ENCODE results near the gene SNAPC3.
A peak's percentile ranks its signal among the peaks of the same experiment; 100 is the strongest.

SNAPC3 gene

DNA sequence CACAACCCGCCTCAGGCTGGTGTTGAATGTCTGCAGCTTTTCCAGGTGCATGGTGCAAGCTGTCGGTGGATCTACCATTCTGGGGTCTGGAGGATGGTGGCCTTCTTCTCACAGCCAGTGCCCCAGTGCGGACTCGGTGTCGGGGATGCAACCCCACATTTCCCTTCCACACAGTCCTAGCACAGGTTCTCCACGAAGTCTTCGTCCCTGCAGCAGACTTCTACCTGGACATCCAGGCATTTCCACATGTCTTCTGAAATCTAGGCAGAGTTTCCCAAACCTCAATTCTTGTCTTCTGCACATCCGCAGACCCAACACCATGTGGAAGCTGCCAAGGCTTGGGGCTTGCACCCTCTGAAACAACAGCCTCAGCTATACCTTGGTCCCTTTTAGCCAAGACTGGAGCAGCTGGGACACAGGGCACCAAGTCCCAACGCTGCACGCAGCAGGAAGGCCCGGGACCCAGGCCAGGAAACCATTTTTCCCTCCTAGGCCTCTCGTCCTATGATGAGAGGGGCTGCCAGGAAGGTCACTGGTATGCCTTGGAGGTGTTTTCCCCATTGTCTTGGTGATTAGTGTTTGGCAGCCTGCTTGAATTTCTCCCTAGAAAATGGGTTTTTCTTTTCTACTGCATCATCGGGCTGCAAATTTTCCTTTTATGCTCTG is 69.9 kb downstream of the SNAPC3 start:
- DNase-seq (ENCODE audit: low spot score) = no peak

DNA sequence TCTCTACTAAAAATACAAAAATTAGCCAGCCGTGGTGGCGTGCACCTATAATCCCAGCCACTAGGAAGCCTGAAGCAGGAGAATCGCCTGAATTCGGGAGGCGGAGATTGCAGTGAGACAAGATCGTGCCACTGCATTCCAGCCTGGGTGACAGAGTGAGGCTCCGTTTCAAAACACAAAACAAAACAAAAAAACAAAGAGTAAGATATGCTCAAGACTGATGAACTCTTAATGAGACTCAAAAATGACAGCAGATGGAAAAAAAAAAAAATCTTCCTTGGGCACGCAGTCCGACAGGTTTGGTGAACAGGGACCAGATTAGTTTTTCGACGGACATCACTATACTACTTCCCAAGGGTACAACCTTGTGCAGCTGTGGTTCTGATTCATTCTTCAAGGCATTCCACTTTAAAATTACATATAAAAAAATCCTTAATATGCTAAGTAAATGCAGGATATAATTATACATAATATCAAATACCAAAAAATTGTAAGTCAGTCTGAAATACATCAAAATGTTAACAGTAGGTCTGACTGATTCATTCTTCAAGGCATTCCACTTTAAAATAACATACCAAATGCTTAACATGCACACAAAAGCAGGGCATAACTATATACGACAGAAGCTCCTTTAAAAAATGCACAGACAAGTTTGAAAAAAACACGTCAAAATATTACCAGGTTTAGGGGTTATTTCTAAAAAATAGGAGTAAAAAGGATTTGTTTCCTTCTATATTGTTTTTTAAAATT is 75.7 kb downstream of the SNAPC3 start:
- DNase-seq (ENCODE audit: low spot score) = no peak

DNA sequence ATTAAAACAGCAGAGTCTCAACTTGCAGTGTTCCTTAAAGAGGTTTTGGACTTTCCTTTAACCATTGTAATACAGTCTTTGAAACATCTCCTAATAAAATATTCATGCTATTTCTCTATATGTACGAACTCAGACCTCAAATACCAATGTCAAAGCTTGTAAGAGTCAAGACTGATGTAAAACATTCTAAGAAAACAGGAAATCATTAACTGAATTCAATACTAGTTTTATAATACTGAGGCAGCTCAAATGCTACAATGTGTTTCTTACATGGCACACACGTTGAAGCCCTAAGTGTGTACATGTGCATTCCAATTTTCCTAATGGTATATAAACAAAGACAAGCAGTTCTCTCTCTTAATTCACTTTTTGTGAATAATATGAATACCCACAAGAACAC is 76.5 kb downstream of the SNAPC3 start:
- no peak for DNase-seq (ENCODE audit: low spot score)

DNA sequence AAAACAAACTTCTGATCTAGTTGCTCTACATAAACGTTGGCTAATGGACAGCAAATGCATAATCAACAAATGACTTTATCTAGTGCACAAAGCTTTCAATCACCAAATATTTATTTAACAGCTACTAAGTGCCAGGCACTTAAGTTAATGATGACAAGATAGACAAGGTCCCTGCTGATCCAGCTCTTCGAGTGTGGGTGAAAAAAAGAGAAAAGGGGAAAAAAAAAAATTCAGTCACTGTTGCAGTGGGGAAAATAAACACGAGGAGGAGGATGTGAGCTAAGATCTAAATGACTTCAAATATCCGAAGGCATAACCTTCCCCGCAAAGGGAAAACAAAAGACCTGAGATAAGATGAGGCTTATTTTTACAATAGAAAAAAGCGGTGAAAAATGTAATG is 78.5 kb downstream of the SNAPC3 start:
- no peak for DNase-seq (ENCODE audit: low spot score)

DNA sequence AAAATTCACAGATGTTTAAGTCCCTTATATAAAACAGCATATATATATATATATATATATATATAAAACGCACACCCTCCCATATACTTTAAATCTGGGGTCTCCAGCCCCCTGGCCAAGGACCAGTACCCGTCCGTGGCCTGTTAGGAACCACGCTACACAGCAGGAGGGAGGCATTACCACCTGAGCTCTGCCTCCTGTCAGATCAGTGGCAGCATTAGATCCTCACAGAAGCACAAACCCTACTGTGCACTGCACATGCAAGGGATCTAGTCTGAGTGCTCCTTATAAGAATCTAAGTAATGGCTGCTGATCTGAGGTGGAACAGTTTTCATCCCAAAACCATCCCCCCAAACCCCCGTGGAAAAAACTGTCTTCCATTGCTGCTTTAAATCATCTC is 79.1 kb downstream of the SNAPC3 start:
- no peak for DNase-seq (ENCODE audit: low spot score)

DNA sequence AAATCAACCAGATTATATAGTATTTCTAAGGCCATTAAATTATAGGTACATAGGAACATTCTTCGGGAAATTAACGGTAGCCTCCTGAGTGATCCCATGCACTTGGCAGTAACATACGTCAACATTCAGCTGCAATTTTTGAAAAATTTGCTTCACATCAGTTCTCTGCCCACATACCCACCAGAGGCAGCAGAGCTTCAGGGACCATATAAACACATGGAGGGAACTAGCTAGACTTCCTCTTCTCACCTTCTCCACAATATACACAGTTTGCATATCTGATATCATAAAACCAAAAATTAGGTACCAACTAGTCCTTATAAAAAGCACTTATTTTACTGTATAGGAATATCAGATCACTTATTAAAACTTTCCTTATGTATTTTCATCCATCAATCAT is 83.2 kb downstream of the SNAPC3 start:
- DNase-seq (ENCODE audit: low spot score) = no peak

DNA sequence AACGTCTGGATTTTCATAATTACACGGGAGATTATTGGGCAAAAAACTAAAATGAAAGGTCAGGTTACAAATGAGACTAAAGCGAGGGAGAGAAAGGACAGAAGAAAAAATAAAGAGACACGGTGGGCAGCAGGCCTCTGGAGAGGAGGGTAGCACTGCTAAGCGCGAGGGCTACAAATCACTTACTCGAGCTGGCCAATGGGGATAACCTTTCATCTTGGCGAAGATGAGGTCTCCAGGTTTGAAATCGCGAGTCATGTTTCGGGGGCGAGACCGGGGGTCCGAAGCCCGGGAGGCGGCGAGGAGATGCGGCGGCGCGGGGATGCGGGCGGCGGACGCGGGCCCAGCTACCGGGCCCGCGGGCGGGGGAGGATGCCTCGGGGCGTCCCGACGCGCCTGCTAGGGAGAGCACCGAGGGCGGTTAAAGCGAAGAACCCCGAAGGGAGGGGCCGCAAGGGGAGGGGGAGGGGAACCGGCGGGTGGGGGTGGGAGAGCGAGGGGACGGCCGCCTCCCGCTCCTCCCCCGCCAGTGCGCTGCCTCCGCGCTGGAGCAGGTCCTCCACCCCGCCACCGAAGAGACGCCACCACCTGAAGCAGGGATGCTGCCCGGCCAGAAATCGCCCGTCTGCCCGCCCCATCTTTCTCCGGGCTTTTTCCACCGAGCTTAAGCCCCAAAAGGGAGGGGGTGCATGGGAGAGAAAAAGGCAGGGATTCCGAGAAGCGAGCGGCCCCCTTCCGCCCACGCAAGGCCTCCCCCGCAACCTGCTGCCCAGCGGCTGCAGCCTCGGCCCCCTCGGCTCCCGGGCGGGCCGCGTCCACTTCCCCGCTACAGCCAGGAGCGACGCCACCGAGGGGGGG is 87.5 kb downstream of the SNAPC3 start:
- DNase-seq (ENCODE audit: low spot score) = peak; percentile 18

DNA sequence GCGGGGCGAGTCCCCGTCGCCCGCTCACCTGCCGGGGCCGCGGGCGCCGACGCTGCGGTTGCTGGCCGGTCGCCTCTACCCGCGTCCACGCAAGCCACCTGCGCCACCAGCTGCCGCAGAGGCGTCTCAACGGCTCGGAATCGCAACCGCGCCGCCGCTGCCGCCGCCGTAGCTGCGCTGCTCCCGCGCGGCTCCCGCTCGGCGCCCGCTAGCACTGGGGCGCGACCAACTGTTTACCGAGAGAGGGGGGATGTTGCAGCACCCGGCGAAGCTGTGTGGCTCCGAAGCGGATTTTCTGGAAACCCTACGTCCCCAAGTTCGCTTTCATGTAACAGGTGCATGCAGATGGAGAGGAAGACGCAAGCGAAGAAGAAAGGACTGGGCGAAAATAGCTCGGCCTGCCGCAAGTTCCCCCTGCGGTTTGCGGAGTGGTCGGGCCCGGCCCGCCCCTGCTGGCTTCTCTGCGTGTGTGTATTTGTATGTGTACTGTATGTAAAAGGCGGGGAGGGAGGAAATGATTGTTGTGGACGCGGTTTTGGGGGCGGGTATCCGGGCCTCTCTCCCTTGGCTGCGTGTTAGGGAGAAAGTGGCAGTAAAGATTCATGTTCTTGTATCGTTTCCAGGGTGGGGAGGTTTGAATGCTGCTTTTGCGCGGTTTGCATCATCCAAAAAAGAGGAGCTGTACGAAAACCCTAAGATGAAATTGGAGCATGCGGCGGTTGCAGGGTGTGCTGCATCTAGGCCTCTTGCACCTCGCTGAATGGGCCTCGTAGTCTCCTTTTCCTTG is 88.3 kb downstream of the SNAPC3 start, which contains the start of gene PSIP1:
Gene PSIP1, minus strand, starts transcription at position 182 of the 787 bp plus-strand sequence. CDS start 782 bp downstream, outside the sequence.
- DNase-seq (ENCODE audit: low spot score) = peak; percentile 49
